GM08714 (cell line): ENCODE data around the gene MTFMT.

Source experiments
- H3K4me3 ChIP-seq: fragments of 200-500 bp; sonication (Bioruptor generic); 2 replicates; pipeline ENCODE4 v1.5.1; 2014; ENCODE audit warnings: mild to moderate bottlenecking, low read length, inconsistent platforms
- ZNF274 ChIP-seq: IDR thresholded peaks from 2 replicates; pipeline ENCODE4 v1.6.1; 2012; ENCODE audit warnings: mild to moderate bottlenecking, low read depth, low read length

The MTFMT gene

GRCh38 chr15:65067645-65068402 lies 38.4 kb upstream of the MTFMT start, which contains the start of gene RASL12:
RASL12 (minus strand) TSS chr15:65067991; CDS start chr15:65067835, 156 bp downstream.
- TF ChIP-seq ZNF274, result no peak
- no peak within 1 kb of the TSS for H3K4me3 ChIP-seq

GRCh38 chr15:65067317-65067644 lies 37.8 kb upstream of the MTFMT start:
- TF ChIP-seq ZNF274, result no peak
- no peak overlapping the region for H3K4me3 ChIP-seq

GRCh38 chr15:65066635-65067316 lies 37.3 kb upstream of the MTFMT start:
- no peak for TF ChIP-seq ZNF274
- no peak overlapping the region for H3K4me3 ChIP-seq

- no peak overlapping the region for H3K4me3 ChIP-seq
- TF ChIP-seq ZNF274, result no peak
Measured at GRCh38 chr15:65066001-65066634, 36.7 kb upstream of the MTFMT start.

GRCh38 chr15:65062726-65063125 lies 33.3 kb upstream of the MTFMT start:
- TF ChIP-seq ZNF274, result no peak
- no peak overlapping the region for H3K4me3 ChIP-seq

GRCh38 chr15:65062061-65062460 lies 32.6 kb upstream of the MTFMT start:
- H3K4me3 ChIP-seq, result no peak overlapping the region
- no peak for TF ChIP-seq ZNF274

GRCh38 chr15:65060641-65061397 lies 31.4 kb upstream of the MTFMT start:
- TF ChIP-seq ZNF274, result no peak
- no peak overlapping the region for H3K4me3 ChIP-seq

- no peak for TF ChIP-seq ZNF274
- H3K4me3 ChIP-seq, result no peak overlapping the region
Measured at GRCh38 chr15:65059931-65060596, 30.6 kb upstream of the MTFMT start.

GRCh38 chr15:65059369-65059750 lies 29.9 kb upstream of the MTFMT start:
- H3K4me3 ChIP-seq, result no peak overlapping the region
- no peak for TF ChIP-seq ZNF274

- no peak overlapping the region for H3K4me3 ChIP-seq
- TF ChIP-seq ZNF274, result no peak
Measured at GRCh38 chr15:65058394-65059368, 29.2 kb upstream of the MTFMT start.

GRCh38 chr15:65057549-65057940 lies 28.1 kb upstream of the MTFMT start:
- TF ChIP-seq ZNF274, result no peak
- no peak overlapping the region for H3K4me3 ChIP-seq

GRCh38 chr15:65056868-65057548 lies 27.6 kb upstream of the MTFMT start:
- H3K4me3 ChIP-seq, result no peak overlapping the region
- no peak for TF ChIP-seq ZNF274
